WTC11 (cell line): ENCODE data around the gene CPNE8. TPM values are rescaled to one million over a fixed set of nuclear protein-coding genes. Genes with fewer than 3 reads are reported as not detected.

Experiments
- ATAC-seq: fragments of 200-7000 bp; cut with Tn5 transposase; 2 replicates; pipeline ENCODE4 v1.10.0; 2021; ENCODE audit warnings: mild to moderate bottlenecking, moderate library complexity
- CTCF ChIA-PET: fragments of 300-600 bp; sonication (Branson Sonifier 250); formaldehyde crosslinking; loops from one replicate; lab custom pipeline; 2021; ENCODE audit warnings: antibody characterized with exemption; lab: Charles Lee
- POLR2A ChIA-PET: fragments of 350-600 bp; sonication (Branson Sonifier 250); formaldehyde crosslinking; loops from one replicate; lab custom pipeline; 2021; ENCODE audit warnings: antibody characterized with exemption; lab: Charles Lee
- DNase-seq: peaks from one replicate; pipeline ENCODE4 v3.0.0; 2021; ENCODE audit warnings: low spot score
- H3K27ac Mint-ChIP-seq: 2 replicates; pipeline ENCODE4 v1.8.0; 2021; ENCODE audit warnings: mixed read lengths
- H3K27me3 Mint-ChIP-seq: 2 replicates; pipeline ENCODE4 v1.8.0; 2021; ENCODE audit warnings: low read depth, mild to moderate bottlenecking, moderate library complexity, mixed read lengths
- H3K36me3 Mint-ChIP-seq: 2 replicates; pipeline ENCODE4 v1.8.0; 2021; ENCODE audit warnings: mixed read lengths
- H3K4me1 Mint-ChIP-seq: 2 replicates; pipeline ENCODE4 v1.8.0; 2022; ENCODE audit warnings: mixed read lengths
- H3K4me3 Mint-ChIP-seq: 2 replicates; pipeline ENCODE4 v1.8.0; 2021; ENCODE audit warnings: mild to moderate bottlenecking, moderate library complexity, mixed read lengths
- H3K9me3 Mint-ChIP-seq: 2 replicates; pipeline ENCODE4 v1.8.0; 2021; ENCODE audit warnings: mixed read lengths
- CREB1 ChIP-seq: sonication (generic); formaldehyde crosslinking; IDR thresholded peaks from 2 replicates; pipeline ENCODE4 v1.8.0; 2023; ENCODE audit warnings: mild to moderate bottlenecking, missing genetic modification reagents
- EMX1 ChIP-seq: fragments of 250-450 bp; sonication (Bioruptor Pico); IDR thresholded peaks from 2 replicates; pipeline ENCODE4 v1.8.0; 2021; ENCODE audit warnings: mild to moderate bottlenecking
- FOXK1 ChIP-seq: sonication (generic); formaldehyde crosslinking; IDR thresholded peaks from 2 replicates; pipeline ENCODE4 v1.8.0; 2022; ENCODE audit warnings: mild to moderate bottlenecking, moderate library complexity, missing genetic modification reagents
- GABPB1 ChIP-seq: sonication (generic); formaldehyde crosslinking; IDR thresholded peaks from 2 replicates; pipeline ENCODE4 v1.8.1; 2023; ENCODE audit warnings: mild to moderate bottlenecking, missing genetic modification reagents
- GRHL2 ChIP-seq: fragments of 250-450 bp; sonication (Bioruptor Pico); IDR thresholded peaks from 2 replicates; pipeline ENCODE4 v1.8.0; 2022; ENCODE audit warnings: mild to moderate bottlenecking, moderate library complexity; ENCODE audit not compliant: insufficient replicate concordance, severe bottlenecking
- HMGA2 ChIP-seq: fragments of 250-450 bp; sonication (Bioruptor Pico); IDR thresholded peaks from 2 replicates; pipeline ENCODE4 v1.4.0; 2021; ENCODE audit warnings: mild to moderate bottlenecking, moderate library complexity
- IRF2 ChIP-seq: sonication (generic); formaldehyde crosslinking; IDR thresholded peaks from 2 replicates; pipeline ENCODE4 v1.8.0; 2022; ENCODE audit warnings: low read depth, missing genetic modification reagents, borderline replicate concordance
- NFATC4 ChIP-seq: fragments of 250-450 bp; sonication (Bioruptor Pico); IDR thresholded peaks from 2 replicates; pipeline ENCODE4 v1.9.0; 2021; ENCODE audit warnings: mild to moderate bottlenecking
- NFE2L1 ChIP-seq: sonication (generic); formaldehyde crosslinking; IDR thresholded peaks from 2 replicates; pipeline ENCODE4 v1.8.1; 2023; ENCODE audit warnings: missing genetic modification reagents
- NR2C2 ChIP-seq: sonication (generic); formaldehyde crosslinking; IDR thresholded peaks from 2 replicates; pipeline ENCODE4 v1.8.0; 2022; ENCODE audit warnings: mild to moderate bottlenecking, missing genetic modification reagents
- NR3C1 ChIP-seq: sonication (generic); formaldehyde crosslinking; conservative IDR thresholded peaks from 2 replicates; pipeline ENCODE4 v1.8.1; 2023; ENCODE audit warnings: low read depth, mild to moderate bottlenecking, missing genetic modification reagents
- OVOL2 ChIP-seq: fragments of 250-450 bp; sonication (Bioruptor Pico); IDR thresholded peaks from 2 replicates; pipeline ENCODE4 v1.9.0; 2021; ENCODE audit warnings: mild to moderate bottlenecking, borderline replicate concordance
- SMAD3 ChIP-seq: sonication (generic); formaldehyde crosslinking; IDR thresholded peaks from 2 replicates; pipeline ENCODE4 v1.8.0; 2022; ENCODE audit warnings: missing genetic modification reagents, mild to moderate bottlenecking, borderline replicate concordance
- SOX15 ChIP-seq: fragments of 250-450 bp; sonication (Bioruptor Pico); IDR thresholded peaks from 2 replicates; pipeline ENCODE4 v1.9.0; 2021; ENCODE audit warnings: mild to moderate bottlenecking
- TP53 ChIP-seq: sonication (generic); formaldehyde crosslinking; IDR thresholded peaks from 2 replicates; pipeline ENCODE4 v1.8.1; 2023; ENCODE audit warnings: mild to moderate bottlenecking, missing genetic modification reagents
- ZBTB21 ChIP-seq: sonication (generic); formaldehyde crosslinking; IDR thresholded peaks from 2 replicates; pipeline ENCODE4 v1.8.1; 2023; ENCODE audit warnings: mild to moderate bottlenecking, missing genetic modification reagents, borderline replicate concordance
- ZNF121 ChIP-seq: sonication (generic); formaldehyde crosslinking; IDR thresholded peaks from 2 replicates; pipeline ENCODE4 v1.8.0; 2023; ENCODE audit warnings: missing genetic modification reagents
- ZNF138 ChIP-seq: sonication (generic); formaldehyde crosslinking; conservative IDR thresholded peaks from 2 replicates; pipeline ENCODE4 v1.8.1; 2022; ENCODE audit warnings: mild to moderate bottlenecking, moderate library complexity, missing genetic modification reagents
- ZNF219 ChIP-seq: sonication (generic); formaldehyde crosslinking; IDR thresholded peaks from 2 replicates; pipeline ENCODE4 v1.8.0; 2023; ENCODE audit warnings: missing genetic modification reagents, mild to moderate bottlenecking, borderline replicate concordance
- ZNF263 ChIP-seq: sonication (generic); formaldehyde crosslinking; IDR thresholded peaks from 2 replicates; pipeline ENCODE4 v1.8.1; 2022; ENCODE audit warnings: low read depth, mild to moderate bottlenecking, moderate library complexity, missing genetic modification reagents
- ZNF396 ChIP-seq: fragments of 250-450 bp; sonication (Bioruptor Pico); IDR thresholded peaks from 2 replicates; pipeline ENCODE4 v1.8.0; 2021; ENCODE audit warnings: mild to moderate bottlenecking, moderate library complexity, borderline replicate concordance
- ZNF423 ChIP-seq: fragments of 250-450 bp; sonication (Bioruptor Pico); IDR thresholded peaks from 2 replicates; pipeline ENCODE4 v2.1.2; 2022; ENCODE audit warnings: mild to moderate bottlenecking, moderate library complexity
- ZNF671 ChIP-seq: fragments of 250-450 bp; sonication (Bioruptor Pico); IDR thresholded peaks from 2 replicates; pipeline ENCODE4 v1.8.0; 2021; ENCODE audit warnings: mild to moderate bottlenecking
- total RNA-seq: library from RNA; stranded (reverse); gene quantifications from 3 replicates; pipeline ENCODE4 v1.2.3, GENCODE V29; 2021
- TF ChIP-seq, protein P1 (sequence below): sonication (generic); formaldehyde crosslinking; IDR thresholded peaks from 2 replicates; pipeline ENCODE4 v1.8.1; 2023; ENCODE audit warnings: mild to moderate bottlenecking, missing genetic modification reagents, moderate library complexity
- TF ChIP-seq, protein P2 (sequence below): fragments of 250-450 bp; sonication (Bioruptor Pico); IDR thresholded peaks from 2 replicates; pipeline ENCODE4 v1.9.0; 2021; ENCODE audit warnings: mild to moderate bottlenecking, borderline replicate concordance
- TF ChIP-seq, protein P3 (sequence below): fragments of 250-450 bp; sonication (Bioruptor Pico); IDR thresholded peaks from 2 replicates; pipeline ENCODE4 v1.9.0; 2021; ENCODE audit warnings: moderate library complexity, mild to moderate bottlenecking, inconsistent platforms, borderline replicate concordance
- TF ChIP-seq, protein P4 (sequence below): sonication (generic); formaldehyde crosslinking; IDR thresholded peaks from 2 replicates; pipeline ENCODE4 v1.8.1; 2022; ENCODE audit warnings: low read depth, mild to moderate bottlenecking, moderate library complexity, missing genetic modification reagents, borderline replicate concordance
- TF ChIP-seq, protein P5 (sequence below): sonication (generic); formaldehyde crosslinking; IDR thresholded peaks from 2 replicates; pipeline ENCODE4 v1.8.1; 2023; ENCODE audit warnings: mild to moderate bottlenecking, missing genetic modification reagents
- TF ChIP-seq, protein P6 (sequence below): sonication (generic); formaldehyde crosslinking; IDR thresholded peaks from 2 replicates; pipeline ENCODE4 v1.8.1; 2022; ENCODE audit warnings: mild to moderate bottlenecking, moderate library complexity, missing genetic modification reagents

Gene CPNE8
- total RNA-seq, 1 experiment from 2014 or later = 8.3 TPM

DNA sequence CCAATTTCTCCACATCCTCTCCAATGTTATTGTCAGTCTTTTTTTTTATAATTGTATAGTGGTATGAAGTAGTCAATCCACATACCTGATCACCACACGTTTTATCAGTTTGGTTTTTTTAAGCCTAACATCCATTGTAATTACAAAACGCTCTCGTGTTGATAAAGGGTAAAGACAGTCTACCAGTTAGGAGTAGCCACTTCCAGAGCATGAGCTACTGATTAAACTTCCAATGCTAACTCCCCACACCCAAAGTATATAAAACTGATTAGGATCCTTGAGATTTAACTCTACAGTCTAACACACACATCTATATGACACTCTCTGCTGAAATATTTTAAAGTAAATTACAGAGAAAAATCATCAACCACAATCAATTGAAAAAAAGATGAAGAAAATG lies 20.7 kb downstream of the CPNE8 start (continued):
- TF ChIP-seq, protein P1, sequence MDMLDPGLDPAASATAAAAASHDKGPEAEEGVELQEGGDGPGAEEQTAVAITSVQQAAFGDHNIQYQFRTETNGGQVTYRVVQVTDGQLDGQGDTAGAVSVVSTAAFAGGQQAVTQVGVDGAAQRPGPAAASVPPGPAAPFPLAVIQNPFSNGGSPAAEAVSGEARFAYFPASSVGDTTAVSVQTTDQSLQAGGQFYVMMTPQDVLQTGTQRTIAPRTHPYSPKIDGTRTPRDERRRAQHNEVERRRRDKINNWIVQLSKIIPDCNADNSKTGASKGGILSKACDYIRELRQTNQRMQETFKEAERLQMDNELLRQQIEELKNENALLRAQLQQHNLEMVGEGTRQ (CRISPR knock-in tag) = no peak
- TF ChIP-seq ZNF396 (CRISPR knock-in tag) (no peak), FOXK1 (CRISPR knock-in tag) (no peak)

DNA sequence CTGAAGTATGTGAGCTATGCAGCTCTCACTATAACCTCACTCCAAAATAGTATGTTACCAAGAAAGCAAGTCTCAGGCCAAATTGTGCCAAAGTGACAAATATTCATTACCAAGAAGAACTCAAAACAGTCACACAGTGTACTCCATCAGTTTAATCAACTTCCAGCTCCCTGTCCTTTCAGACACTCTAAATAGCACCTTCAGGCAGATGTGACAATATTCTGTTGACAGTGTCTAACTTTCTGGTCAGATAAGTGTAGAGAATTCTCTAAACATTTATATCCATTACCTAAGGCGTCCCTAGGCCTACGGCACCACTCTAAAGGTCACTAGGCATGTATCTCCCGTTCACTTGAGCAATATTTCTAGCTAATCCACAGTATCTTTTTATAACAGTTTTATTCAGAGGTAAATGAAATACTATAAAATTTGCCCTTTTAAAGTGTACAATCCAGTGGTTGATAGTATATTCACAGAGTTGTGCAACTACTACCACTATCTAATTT lies 21.7 kb downstream of the CPNE8 start:
- CTCF ChIA-PET = no interaction called here
- no peak for ATAC-seq

DNA sequence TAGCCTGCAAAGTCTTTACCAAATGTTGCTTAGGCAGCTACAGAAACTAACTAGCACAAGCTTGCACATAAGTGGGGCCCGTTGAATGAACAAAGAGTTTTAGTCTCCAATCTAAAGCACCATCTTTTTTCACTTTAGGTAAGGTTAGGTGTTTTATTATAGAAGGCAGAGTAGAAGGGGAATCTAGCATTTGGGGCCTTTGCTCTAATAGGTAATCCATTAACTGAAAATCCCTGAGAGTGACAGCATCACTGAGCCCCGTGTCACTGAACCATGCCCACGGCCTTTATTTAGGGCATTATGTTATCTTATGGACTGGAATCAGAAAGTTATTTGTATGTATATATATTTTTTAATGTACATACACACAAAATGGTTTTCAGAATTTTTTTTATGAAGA lies 25.1 kb downstream of the CPNE8 start:
- peaks cover 12% of the 10 kb centered on the region for H3K4me1 Mint-ChIP-seq
- H3K27me3 Mint-ChIP-seq = no peaks in the 10 kb centered on the region
- H3K36me3 Mint-ChIP-seq = peaks cover 17% of the 10 kb centered on the region
- ATAC-seq = no peak
- CTCF ChIA-PET = no interaction called here
- H3K27ac Mint-ChIP-seq = no peak overlapping the region
- POLR2A ChIA-PET = no interaction called here
- DNase-seq = no peak
- H3K9me3 Mint-ChIP-seq = peaks cover 25% of the 10 kb centered on the region
- no peak overlapping the region for H3K4me3 Mint-ChIP-seq
- TF ChIP-seq, protein P2, sequence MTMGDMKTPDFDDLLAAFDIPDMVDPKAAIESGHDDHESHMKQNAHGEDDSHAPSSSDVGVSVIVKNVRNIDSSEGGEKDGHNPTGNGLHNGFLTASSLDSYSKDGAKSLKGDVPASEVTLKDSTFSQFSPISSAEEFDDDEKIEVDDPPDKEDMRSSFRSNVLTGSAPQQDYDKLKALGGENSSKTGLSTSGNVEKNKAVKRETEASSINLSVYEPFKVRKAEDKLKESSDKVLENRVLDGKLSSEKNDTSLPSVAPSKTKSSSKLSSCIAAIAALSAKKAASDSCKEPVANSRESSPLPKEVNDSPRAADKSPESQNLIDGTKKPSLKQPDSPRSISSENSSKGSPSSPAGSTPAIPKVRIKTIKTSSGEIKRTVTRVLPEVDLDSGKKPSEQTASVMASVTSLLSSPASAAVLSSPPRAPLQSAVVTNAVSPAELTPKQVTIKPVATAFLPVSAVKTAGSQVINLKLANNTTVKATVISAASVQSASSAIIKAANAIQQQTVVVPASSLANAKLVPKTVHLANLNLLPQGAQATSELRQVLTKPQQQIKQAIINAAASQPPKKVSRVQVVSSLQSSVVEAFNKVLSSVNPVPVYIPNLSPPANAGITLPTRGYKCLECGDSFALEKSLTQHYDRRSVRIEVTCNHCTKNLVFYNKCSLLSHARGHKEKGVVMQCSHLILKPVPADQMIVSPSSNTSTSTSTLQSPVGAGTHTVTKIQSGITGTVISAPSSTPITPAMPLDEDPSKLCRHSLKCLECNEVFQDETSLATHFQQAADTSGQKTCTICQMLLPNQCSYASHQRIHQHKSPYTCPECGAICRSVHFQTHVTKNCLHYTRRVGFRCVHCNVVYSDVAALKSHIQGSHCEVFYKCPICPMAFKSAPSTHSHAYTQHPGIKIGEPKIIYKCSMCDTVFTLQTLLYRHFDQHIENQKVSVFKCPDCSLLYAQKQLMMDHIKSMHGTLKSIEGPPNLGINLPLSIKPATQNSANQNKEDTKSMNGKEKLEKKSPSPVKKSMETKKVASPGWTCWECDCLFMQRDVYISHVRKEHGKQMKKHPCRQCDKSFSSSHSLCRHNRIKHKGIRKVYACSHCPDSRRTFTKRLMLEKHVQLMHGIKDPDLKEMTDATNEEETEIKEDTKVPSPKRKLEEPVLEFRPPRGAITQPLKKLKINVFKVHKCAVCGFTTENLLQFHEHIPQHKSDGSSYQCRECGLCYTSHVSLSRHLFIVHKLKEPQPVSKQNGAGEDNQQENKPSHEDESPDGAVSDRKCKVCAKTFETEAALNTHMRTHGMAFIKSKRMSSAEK (CRISPR knock-in tag) = no peak
- TF ChIP-seq EMX1 (CRISPR knock-in tag) = no peak
- TF ChIP-seq GABPB1 (CRISPR knock-in tag) = no peak
- no peak for TF ChIP-seq HMGA2 (CRISPR knock-in tag)
- TF ChIP-seq NR3C1 (CRISPR knock-in tag) = no peak
- TF ChIP-seq ZNF121 (CRISPR knock-in tag) = no peak
- TF ChIP-seq FOXK1 (CRISPR knock-in tag) = no peak
- no peak for TF ChIP-seq SOX15 (CRISPR knock-in tag)
- no peak for TF ChIP-seq CREB1
- TF ChIP-seq, protein P3, sequence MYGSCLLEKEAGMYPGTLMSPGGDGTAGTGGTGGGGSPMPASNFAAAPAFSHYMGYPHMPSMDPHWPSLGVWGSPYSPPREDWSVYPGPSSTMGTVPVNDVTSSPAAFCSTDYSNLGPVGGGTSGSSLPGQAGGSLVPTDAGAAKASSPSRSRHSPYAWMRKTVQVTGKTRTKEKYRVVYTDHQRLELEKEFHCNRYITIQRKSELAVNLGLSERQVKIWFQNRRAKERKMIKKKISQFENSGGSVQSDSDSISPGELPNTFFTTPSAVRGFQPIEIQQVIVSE (CRISPR knock-in tag) = no peak
- no peak for TF ChIP-seq ZNF423
- TF ChIP-seq SMAD3 (CRISPR knock-in tag) = no peak

More for the DNA sequence above, 21.7 kb downstream of the CPNE8 start:
- Mint-ChIP-seq H3K4me3 (no peak overlapping the region), H3K27me3 (no peaks in the 10 kb centered on the region), H3K4me1 (peaks cover under 1% of the 10 kb centered on the region), H3K9me3 (peaks cover 24% of the 10 kb centered on the region), H3K27ac (peak overlapping the region; percentile 54; the same call in 1 of the 2 replicates)
- POLR2A ChIA-PET = interaction anchor here (0.6 kb wide), 1 partner anchor 14 kb away, joined by 3 read pairs; no protein-coding TSS in a partner anchor
- DNase-seq = no peak
- TF ChIP-seq, protein P4, sequence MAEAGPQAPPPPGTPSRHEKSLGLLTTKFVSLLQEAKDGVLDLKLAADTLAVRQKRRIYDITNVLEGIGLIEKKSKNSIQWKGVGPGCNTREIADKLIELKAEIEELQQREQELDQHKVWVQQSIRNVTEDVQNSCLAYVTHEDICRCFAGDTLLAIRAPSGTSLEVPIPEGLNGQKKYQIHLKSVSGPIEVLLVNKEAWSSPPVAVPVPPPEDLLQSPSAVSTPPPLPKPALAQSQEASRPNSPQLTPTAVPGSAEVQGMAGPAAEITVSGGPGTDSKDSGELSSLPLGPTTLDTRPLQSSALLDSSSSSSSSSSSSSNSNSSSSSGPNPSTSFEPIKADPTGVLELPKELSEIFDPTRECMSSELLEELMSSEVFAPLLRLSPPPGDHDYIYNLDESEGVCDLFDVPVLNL = no peak
- TF ChIP-seq ZBTB21 = no peak
- no peak for TF ChIP-seq NR2C2 (CRISPR knock-in tag)
- no peak for TF ChIP-seq ZNF219 (CRISPR knock-in tag)
- no peak for TF ChIP-seq IRF2 (CRISPR knock-in tag)
- no peak for TF ChIP-seq ZNF263 (CRISPR knock-in tag)
- no peak for TF ChIP-seq OVOL2
- no peak for TF ChIP-seq NFE2L1 (CRISPR knock-in tag)
- TF ChIP-seq ZNF671 = no peak
- TF ChIP-seq, protein P3 (CRISPR knock-in tag) = no peak
- no peak for TF ChIP-seq GRHL2 (CRISPR knock-in tag)
- TF ChIP-seq, protein P5, sequence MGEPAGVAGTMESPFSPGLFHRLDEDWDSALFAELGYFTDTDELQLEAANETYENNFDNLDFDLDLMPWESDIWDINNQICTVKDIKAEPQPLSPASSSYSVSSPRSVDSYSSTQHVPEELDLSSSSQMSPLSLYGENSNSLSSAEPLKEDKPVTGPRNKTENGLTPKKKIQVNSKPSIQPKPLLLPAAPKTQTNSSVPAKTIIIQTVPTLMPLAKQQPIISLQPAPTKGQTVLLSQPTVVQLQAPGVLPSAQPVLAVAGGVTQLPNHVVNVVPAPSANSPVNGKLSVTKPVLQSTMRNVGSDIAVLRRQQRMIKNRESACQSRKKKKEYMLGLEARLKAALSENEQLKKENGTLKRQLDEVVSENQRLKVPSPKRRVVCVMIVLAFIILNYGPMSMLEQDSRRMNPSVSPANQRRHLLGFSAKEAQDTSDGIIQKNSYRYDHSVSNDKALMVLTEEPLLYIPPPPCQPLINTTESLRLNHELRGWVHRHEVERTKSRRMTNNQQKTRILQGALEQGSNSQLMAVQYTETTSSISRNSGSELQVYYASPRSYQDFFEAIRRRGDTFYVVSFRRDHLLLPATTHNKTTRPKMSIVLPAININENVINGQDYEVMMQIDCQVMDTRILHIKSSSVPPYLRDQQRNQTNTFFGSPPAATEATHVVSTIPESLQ = no peak
- TF ChIP-seq NFATC4 (CRISPR knock-in tag) = no peak
- TF ChIP-seq TP53 (CRISPR knock-in tag) = no peak
- no peak for TF ChIP-seq ZNF138
- TF ChIP-seq, protein P6, sequence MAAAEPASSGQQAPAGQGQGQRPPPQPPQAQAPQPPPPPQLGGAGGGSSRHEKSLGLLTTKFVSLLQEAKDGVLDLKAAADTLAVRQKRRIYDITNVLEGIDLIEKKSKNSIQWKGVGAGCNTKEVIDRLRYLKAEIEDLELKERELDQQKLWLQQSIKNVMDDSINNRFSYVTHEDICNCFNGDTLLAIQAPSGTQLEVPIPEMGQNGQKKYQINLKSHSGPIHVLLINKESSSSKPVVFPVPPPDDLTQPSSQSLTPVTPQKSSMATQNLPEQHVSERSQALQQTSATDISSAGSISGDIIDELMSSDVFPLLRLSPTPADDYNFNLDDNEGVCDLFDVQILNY (CRISPR knock-in tag) = no peak
- TF ChIP-seq, all 79 proteins: peak for 0
- peaks cover 14% of the 10 kb centered on the region for H3K36me3 Mint-ChIP-seq
